Esophagus (tissue), 2 donors: ENCODE results near the gene MSGN1. TPM values are rescaled to one million over a fixed set of nuclear protein-coding genes. Genes with fewer than 3 reads are reported as not detected.

Experiments
- H3K27ac ChIP-seq, 2 donors: one replicate each; pipeline ENCODE4 v1.5.1; 2013; ENCODE audit warnings: low read depth in 2 of 2, mild to moderate bottlenecking in 2 of 2, inconsistent platforms in 1 of 2, low read length in 1 of 2, moderate library complexity in 1 of 2
- H3K27me3 ChIP-seq, 2 donors: one replicate each; pipeline ENCODE4 v1.6.1; 2013; ENCODE audit warnings: low read length in 2 of 2, control low read depth in 1 of 2, mild to moderate bottlenecking in 1 of 2; ENCODE audit not compliant: insufficient read depth in 2 of 2, control insufficient read depth in 1 of 2
- H3K36me3 ChIP-seq, 2 donors: one replicate each; pipeline ENCODE4 v1.6.1; 2013; ENCODE audit warnings: low read length in 1 of 2; ENCODE audit not compliant: control insufficient read depth in 2 of 2, insufficient read depth in 2 of 2
- H3K4me1 ChIP-seq, 2 donors: one replicate each; pipeline ENCODE4 v1.6.1; 2013; ENCODE audit warnings: low read length in 1 of 2; ENCODE audit not compliant: control insufficient read depth in 2 of 2, insufficient read depth in 2 of 2
- H3K4me3 ChIP-seq, 2 donors: one replicate each; pipeline ENCODE4 v1.5.1; 2013; ENCODE audit warnings: low read length in 2 of 2, mild to moderate bottlenecking in 2 of 2, low read depth in 1 of 2, moderate library complexity in 1 of 2
- H3K9me3 ChIP-seq, 2 donors: one replicate each; pipeline ENCODE4 v1.6.1; 2013; ENCODE audit warnings: mild to moderate bottlenecking in 2 of 2, low read depth in 1 of 2, low read length in 1 of 2, moderate library complexity in 1 of 2; ENCODE audit not compliant: control insufficient read depth in 2 of 2, insufficient read depth in 1 of 2
- WGBS, 2 donors: extraction: QIAGEN DNeasy Blood & Tissue Kit; methylation state at CpG; one replicate each; pipeline ENCODE4 v1.1.7; 2013; 5-methylcytosine and 5-hydroxymethylcytosine counted together
- polyA plus RNA-seq, 2 donors: library from polyadenylated mRNA; stranded (reverse); fragments of 200-250 nt; gene quantifications; one replicate each; pipeline ENCODE4 v1.2.3, GENCODE V29; 2013
- donor health status: healthy with polysubstance abuse.
- donor health status: Bipolar disorder and iron deficiency.

The MSGN1 gene
- polyA plus RNA-seq, 2 donors: 0.16 to 0.31 TPM

GRCh38 chr2:17839959-17840358 lies 23.7 kb downstream of the MSGN1 start:
- no peak overlapping the region for H3K4me3 ChIP-seq
- 74 to 81% methylated on average over 2 of the region's 2 CpGs for WGBS, 2 donors
- H3K4me1 ChIP-seq: no peaks in the 10 kb centered on the region
- peaks cover 0 to 3% of the 10 kb centered on the region in 2 donors for H3K27me3 ChIP-seq
- no peaks in the 10 kb centered on the region for H3K9me3 ChIP-seq
- no peak overlapping the region for H3K27ac ChIP-seq
- no peaks in the 10 kb centered on the region for H3K36me3 ChIP-seq

DNA sequence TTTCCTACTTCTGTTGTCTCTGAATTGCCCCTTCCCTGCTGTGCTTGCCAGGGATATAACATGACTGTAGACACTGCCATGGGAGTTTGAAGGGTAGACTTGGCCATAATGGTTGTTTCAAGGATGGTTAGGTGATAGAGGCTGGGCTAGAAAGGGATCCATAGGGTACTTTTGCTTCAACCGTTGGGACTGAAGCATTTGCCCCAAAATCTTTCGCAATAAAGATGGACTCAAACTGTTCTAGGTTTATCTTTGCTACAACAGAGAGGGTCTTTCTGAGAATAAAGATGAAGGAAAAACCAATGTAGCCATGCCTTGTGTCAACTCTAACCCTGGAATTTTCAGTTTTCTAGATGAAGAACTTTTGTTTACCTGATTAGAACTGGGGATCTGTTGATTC lies 27.2 kb downstream of the MSGN1 start:
- no peaks in the 10 kb centered on the region for H3K27me3 ChIP-seq
- no peaks in the 10 kb centered on the region for H3K36me3 ChIP-seq
- H3K9me3 ChIP-seq: no peaks in the 10 kb centered on the region
- no peak overlapping the region for H3K4me3 ChIP-seq
- WGBS, 2 donors: 89 to 95% methylated on average over 2 of the region's 2 CpGs
- no peaks in the 10 kb centered on the region for H3K4me1 ChIP-seq
- H3K27ac ChIP-seq: no peak overlapping the region

- Histone ChIP-seq H3K27ac (no peak overlapping the region), H3K4me3 (no peak overlapping the region), H3K27me3 (no peaks in the 10 kb centered on the region), H3K9me3 (no peaks in the 10 kb centered on the region), H3K36me3 (no peaks in the 10 kb centered on the region), H3K4me1 (no peaks in the 10 kb centered on the region)
- WGBS, 2 donors: 90 to 94% methylated on average over 7 of the region's 7 CpGs
Measured at GRCh38 chr2:17845806-17846205, 29.5 kb downstream of the MSGN1 start.

DNA sequence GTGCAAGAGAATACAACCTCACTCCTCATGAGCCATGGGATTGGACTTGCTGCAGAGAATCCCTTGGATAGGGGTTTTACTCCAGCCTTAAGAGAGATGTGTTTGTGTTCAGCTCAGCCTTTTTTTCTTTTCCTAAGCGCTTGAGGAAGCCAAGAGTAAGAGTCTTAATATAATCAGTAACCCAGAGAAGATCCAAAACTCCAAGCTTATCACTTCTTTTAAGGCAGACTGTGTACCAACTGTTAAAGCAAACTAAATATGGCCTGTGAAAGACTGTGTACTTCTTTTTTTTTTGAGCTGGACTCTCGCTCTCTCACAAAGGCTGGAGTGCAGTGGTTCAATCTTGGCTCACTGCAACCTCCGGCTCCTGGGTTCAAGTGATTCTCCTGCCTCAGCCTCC lies 30.4 kb downstream of the MSGN1 start:
- Histone ChIP-seq H3K36me3 (no peaks in the 10 kb centered on the region), H3K27ac (no peak overlapping the region), H3K9me3 (no peaks in the 10 kb centered on the region), H3K27me3 (no peaks in the 10 kb centered on the region), H3K4me1 (no peaks in the 10 kb centered on the region), H3K4me3 (no peak overlapping the region)
- 94% methylated on average over 3 of the region's 3 CpGs for WGBS, 2 donors

- H3K4me3 ChIP-seq: no peak overlapping the region
- 87 to 91% methylated on average over 2 of the region's 2 CpGs for WGBS, 2 donors
- no peaks in the 10 kb centered on the region for H3K4me1 ChIP-seq
- no peak overlapping the region for H3K27ac ChIP-seq
- H3K36me3 ChIP-seq: no peaks in the 10 kb centered on the region
- H3K27me3 ChIP-seq: no peaks in the 10 kb centered on the region
- H3K9me3 ChIP-seq: no peaks in the 10 kb centered on the region
Measured at GRCh38 chr2:17847236-17847635, 31.0 kb downstream of the MSGN1 start.

GRCh38 chr2:17849275-17849674 lies 33.0 kb downstream of the MSGN1 start:
- no peaks in the 10 kb centered on the region for H3K4me1 ChIP-seq
- H3K36me3 ChIP-seq: no peaks in the 10 kb centered on the region
- H3K9me3 ChIP-seq: no peaks in the 10 kb centered on the region
- H3K27me3 ChIP-seq: no peaks in the 10 kb centered on the region
- H3K27ac ChIP-seq: no peak overlapping the region
- H3K4me3 ChIP-seq: no peak overlapping the region
- 79 to 83% methylated on average over 5 of the region's 5 CpGs for WGBS, 2 donors

DNA sequence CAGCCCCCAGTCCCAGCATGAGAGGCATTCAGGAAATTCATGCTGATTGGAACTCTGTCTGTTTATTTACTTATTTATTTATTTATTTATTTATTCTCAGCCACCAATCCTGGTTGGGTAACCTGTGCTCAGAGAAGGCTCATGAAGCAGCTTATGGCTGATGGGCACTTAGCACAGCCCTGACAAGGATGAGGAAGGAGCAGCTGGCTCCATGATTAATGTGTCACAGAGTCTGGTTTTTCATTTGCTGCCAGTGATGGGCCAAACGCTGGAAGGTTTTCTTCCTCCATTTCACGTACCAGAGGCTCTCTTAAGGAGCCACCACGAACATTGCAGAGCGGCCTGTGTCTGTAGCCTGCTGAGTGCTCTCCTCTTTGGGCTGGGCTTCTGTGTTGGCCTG lies 33.9 kb downstream of the MSGN1 start:
- 79 to 90% methylated on average over 4 of the region's 4 CpGs for WGBS, 2 donors
- H3K27ac ChIP-seq: no peak overlapping the region
- H3K4me1 ChIP-seq: no peaks in the 10 kb centered on the region

DNA sequence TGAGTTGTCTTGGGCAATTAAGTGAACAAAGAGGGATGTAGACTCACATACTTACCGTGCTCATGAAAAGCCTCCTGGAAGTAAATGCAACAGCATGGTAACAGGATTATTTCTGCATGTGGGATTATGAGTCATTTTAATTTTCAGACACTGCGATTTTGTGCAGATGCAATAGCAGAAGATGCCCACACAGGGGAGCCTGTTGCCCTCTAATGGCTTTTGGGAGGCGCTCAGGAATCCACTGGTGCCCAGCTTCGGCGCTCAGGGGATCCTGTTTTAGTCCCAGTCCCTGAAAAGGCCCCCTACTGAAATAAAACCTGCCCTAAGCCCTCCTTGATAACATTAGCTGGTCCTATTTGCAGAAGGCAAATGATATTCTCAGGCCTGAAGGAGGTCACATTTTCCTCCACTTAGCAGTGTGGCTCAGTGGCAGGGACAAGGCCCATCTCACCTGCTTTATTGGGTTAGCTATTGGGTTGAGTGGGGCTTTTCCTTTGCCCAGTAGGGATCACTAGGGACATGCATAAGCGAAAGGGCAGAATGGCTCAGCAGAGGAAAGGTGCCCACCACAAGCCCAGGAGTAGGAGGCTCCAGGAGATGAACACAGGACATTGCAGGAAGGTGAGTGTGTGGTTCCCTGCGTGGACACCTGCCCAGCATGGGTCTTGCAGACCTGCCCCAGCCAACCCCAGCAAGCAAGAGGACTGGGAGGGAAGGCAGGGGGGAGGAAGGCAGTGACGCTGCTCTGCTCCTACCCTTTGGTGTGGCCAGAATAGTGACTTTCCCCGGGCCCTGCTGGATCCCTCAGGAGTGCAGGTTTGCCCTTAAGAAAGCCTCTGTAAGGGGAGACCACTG lies 35.7 kb downstream of the MSGN1 start:
- H3K27ac ChIP-seq: no peak overlapping the region
- 39 to 42% methylated on average over 9 of the region's 9 CpGs for WGBS, 2 donors
- H3K27me3 ChIP-seq: no peaks in the 10 kb centered on the region
- H3K4me3 ChIP-seq: no peak overlapping the region
- H3K36me3 ChIP-seq: no peaks in the 10 kb centered on the region
- no peaks in the 10 kb centered on the region for H3K4me1 ChIP-seq
- no peaks in the 10 kb centered on the region for H3K9me3 ChIP-seq

More for the DNA sequence above, 33.9 kb downstream of the MSGN1 start:
- H3K36me3 ChIP-seq: no peaks in the 10 kb centered on the region
- no peaks in the 10 kb centered on the region for H3K27me3 ChIP-seq
- no peaks in the 10 kb centered on the region for H3K9me3 ChIP-seq
- no peak overlapping the region for H3K4me3 ChIP-seq

DNA sequence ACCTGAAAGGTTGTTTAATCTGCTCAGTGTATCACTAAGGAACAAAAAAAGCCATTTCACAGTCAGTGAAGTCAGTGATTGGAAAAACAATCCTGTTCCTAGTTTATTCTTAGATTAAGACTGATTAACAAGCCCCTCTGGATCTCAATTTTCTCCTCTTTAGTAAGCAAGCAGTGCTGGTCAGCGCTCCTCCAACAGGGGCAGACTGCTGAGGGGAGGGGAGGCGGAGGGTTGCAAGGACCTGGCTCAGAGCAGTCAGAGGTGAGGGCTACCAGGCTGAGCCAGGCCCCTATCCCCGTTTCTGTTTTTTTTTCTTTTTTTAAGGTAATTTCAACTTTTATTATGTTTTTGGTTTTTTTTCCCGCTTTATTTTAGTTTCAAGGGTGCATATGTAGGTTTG lies 37.5 kb downstream of the MSGN1 start:
- H3K9me3 ChIP-seq: no peaks in the 10 kb centered on the region
- no peaks in the 10 kb centered on the region for H3K27me3 ChIP-seq
- H3K27ac ChIP-seq: no peak overlapping the region
- H3K4me1 ChIP-seq: no peaks in the 10 kb centered on the region
- WGBS, 2 donors: 69 to 76% methylated on average over 4 of the region's 4 CpGs
- no peak overlapping the region for H3K4me3 ChIP-seq
- no peaks in the 10 kb centered on the region for H3K36me3 ChIP-seq

GRCh38 chr2:17857021-17857420 lies 40.8 kb downstream of the MSGN1 start:
- H3K36me3 ChIP-seq: no peaks in the 10 kb centered on the region
- peaks cover 0 to 2% of the 10 kb centered on the region in 2 donors for H3K27me3 ChIP-seq
- no peak overlapping the region for H3K4me3 ChIP-seq
- WGBS, 2 donors: 56 to 58% methylated on average over 3 of the region's 3 CpGs
- no peaks in the 10 kb centered on the region for H3K9me3 ChIP-seq
- H3K4me1 ChIP-seq: no peaks in the 10 kb centered on the region
- H3K27ac ChIP-seq: no peak overlapping the region
